GM13977 (cell line): ENCODE results near the gene CMTM4.

Source experiments
- DNase-seq: peaks from one replicate; pipeline ENCODE4 v3.0.0; 2012; ENCODE audit warnings: low spot score
- in situ Hi-C: fragments of 300-500 bp; cut with MboI; formaldehyde crosslinking; loops from one replicate; pipeline ENCODE4 v1.12.0; 2022; ENCODE audit warnings: low sequenced_read_pairs, low pct_unique_long_range_greater_than_20kb, mixed read lengths, inconsistent platforms; ENCODE audit not compliant: unreplicated experiment
- TF ChIP-seq, protein P1 (sequence below): IDR thresholded peaks from 2 replicates; pipeline ENCODE4 v1.5.1; 2012; ENCODE audit warnings: mild to moderate bottlenecking, control low read depth; ENCODE audit not compliant: insufficient read depth; ENCODE audit errors: extremely low read depth, missing control alignments

Gene CMTM4

DNA sequence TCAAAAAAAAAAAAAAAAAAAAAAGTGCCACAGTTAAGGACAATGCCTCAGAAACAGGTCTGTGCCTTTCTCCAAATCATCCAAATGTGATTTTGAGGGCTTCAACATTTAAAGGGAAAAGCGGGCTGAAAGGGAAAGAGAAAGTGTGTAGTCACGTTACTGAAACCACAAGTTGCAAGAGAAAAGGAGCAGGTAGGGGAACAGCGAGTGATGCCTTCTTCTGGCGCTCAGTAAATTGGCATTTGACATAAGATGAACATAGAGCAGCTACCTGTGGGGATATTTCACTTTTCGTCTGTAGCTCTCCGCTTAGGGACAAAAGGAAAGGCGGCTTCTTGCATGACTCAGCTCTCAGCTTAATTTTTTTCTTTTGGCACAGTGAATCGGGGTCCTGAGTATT is 106.2 kb downstream of the CMTM4 start:
- DNase-seq, result peak; percentile 42
- TF ChIP-seq, protein P1, sequence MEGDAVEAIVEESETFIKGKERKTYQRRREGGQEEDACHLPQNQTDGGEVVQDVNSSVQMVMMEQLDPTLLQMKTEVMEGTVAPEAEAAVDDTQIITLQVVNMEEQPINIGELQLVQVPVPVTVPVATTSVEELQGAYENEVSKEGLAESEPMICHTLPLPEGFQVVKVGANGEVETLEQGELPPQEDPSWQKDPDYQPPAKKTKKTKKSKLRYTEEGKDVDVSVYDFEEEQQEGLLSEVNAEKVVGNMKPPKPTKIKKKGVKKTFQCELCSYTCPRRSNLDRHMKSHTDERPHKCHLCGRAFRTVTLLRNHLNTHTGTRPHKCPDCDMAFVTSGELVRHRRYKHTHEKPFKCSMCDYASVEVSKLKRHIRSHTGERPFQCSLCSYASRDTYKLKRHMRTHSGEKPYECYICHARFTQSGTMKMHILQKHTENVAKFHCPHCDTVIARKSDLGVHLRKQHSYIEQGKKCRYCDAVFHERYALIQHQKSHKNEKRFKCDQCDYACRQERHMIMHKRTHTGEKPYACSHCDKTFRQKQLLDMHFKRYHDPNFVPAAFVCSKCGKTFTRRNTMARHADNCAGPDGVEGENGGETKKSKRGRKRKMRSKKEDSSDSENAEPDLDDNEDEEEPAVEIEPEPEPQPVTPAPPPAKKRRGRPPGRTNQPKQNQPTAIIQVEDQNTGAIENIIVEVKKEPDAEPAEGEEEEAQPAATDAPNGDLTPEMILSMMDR, result no peak
- in situ Hi-C loops, result loop anchor here (25.0 kb wide), 1 partner anchor 178 kb away; no protein-coding TSS in a partner anchor

- TF ChIP-seq, protein P1, result peak; percentile 94
- DNase-seq, result peak; percentile 79
- in situ Hi-C loops, result loop anchor here (25.0 kb wide), 1 partner anchor 177 kb away; no protein-coding TSS in a partner anchor
Measured at GRCh38 chr16:66588981-66589713, 107.4 kb downstream of the CMTM4 start.

- in situ Hi-C loops, result loop anchor here (25.0 kb wide), 1 partner anchor 176 kb away; no protein-coding TSS in a partner anchor
- TF ChIP-seq, protein P1, result no peak
- DNase-seq, result no peak
Measured at GRCh38 chr16:66587881-66588600, 108.5 kb downstream of the CMTM4 start.

GRCh38 chr16:66585481-66586239 is 110.9 kb downstream of the CMTM4 start:
- no peak for DNase-seq
- in situ Hi-C loops, result loop anchor here (25.0 kb wide), 1 partner anchor 173 kb away; no protein-coding TSS in a partner anchor
- TF ChIP-seq, protein P1, result no peak

- TF ChIP-seq, protein P1, result no peak
- in situ Hi-C loops, result loop anchor here (25.0 kb wide), 1 partner anchor 169 kb away; no protein-coding TSS in a partner anchor
- peak; percentile 30 for DNase-seq
Measured at GRCh38 chr16:66581246-66581952, 115.1 kb downstream of the CMTM4 start.
